ENCODE results near the gene MIPOL1.
A peak's percentile ranks its signal among the peaks of the same experiment; 100 is the strongest.

MIPOL1 gene

DNA sequence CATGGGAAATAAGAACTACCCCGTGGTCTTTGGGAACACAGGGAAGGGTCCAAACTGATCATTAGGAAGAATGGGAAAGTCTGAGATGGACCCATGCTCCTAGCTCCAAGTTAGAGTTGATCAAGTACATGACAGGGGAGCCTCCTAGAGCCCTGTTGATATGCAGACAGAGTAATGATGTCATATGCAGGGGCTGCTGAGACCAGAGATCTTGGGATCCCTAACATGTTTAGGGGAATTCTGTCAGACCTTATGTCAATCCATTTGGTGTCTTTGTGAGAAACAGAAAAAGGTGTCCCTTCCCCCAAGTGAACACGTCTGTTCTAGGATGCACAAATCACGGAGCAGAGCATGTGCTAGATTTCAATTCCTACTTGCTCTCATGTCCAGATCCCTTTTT is 31.9 kb upstream of the MIPOL1 start:
- TF ChIP-seq, protein P1, sequence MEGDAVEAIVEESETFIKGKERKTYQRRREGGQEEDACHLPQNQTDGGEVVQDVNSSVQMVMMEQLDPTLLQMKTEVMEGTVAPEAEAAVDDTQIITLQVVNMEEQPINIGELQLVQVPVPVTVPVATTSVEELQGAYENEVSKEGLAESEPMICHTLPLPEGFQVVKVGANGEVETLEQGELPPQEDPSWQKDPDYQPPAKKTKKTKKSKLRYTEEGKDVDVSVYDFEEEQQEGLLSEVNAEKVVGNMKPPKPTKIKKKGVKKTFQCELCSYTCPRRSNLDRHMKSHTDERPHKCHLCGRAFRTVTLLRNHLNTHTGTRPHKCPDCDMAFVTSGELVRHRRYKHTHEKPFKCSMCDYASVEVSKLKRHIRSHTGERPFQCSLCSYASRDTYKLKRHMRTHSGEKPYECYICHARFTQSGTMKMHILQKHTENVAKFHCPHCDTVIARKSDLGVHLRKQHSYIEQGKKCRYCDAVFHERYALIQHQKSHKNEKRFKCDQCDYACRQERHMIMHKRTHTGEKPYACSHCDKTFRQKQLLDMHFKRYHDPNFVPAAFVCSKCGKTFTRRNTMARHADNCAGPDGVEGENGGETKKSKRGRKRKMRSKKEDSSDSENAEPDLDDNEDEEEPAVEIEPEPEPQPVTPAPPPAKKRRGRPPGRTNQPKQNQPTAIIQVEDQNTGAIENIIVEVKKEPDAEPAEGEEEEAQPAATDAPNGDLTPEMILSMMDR (IDR thresholded peaks at IDR 0.05; ENCODE audit: low read depth, low read length, missing control alignments) = no peak
- in situ Hi-C loops (cut with HindIII; ENCODE audit: low pct_ligation_motif_present, low sequenced_read_pairs) = no loop called here
- no peak for DNase-seq
- Histone ChIP-seq H3K27ac (no peak overlapping the region), H3K27me3 (replicated peaks) (no peaks in the 10 kb centered on the region), H3K36me3 (replicated peaks) (no peaks in the 10 kb centered on the region), H3K4me3 (ENCODE audit: low read depth, low read length) (no peak overlapping the region)

DNA sequence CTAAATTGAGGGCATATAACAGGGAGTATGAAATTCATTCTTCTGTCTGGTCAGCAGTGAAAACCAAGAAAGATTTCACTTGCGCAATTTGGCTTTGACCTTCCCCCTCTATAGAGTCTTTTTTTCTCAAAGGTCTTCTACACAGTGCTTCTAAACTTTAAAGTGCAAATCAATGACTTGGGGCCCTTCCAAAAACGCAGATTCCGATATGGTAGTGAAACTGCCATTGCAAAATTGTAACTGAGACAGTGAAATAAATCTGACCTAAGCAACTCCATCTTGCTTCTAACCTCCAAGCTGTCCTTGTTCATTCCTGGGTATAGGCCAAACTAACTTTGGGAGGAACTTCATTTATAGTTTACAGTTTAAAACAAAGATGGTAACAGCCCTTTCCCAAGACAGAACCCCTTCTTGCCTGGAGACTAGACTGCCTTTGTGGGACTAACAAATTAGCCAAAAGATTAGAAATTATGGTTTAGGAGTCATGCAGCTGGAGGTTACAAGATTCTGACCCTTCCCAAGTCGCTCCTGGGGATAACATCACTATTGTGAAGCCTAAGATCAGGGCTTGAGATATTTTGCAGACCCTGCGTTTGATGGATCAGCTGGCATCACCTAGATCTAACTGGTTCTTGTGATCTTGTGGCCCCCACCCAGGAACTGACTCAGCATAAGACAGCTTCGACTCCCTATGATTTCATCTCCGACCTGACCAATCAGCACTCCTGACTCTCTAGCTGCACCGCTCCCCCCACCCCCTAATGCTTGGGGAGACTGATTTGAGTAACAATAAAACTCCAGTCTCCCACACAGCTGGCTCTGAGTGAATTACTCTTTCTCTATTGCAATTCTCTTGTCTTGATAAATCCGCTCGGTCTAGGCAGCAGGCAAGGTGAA is 30.3 kb upstream of the MIPOL1 start:
- no peak overlapping the region for H3K4me3 ChIP-seq (ENCODE audit: low read depth, low read length)
- no peaks in the 10 kb centered on the region for H3K27me3 ChIP-seq (replicated peaks)
- no peaks in the 10 kb centered on the region for H3K36me3 ChIP-seq (replicated peaks)
- in situ Hi-C loops (cut with HindIII; ENCODE audit: low pct_ligation_motif_present, low sequenced_read_pairs) = no loop called here
- TF ChIP-seq, protein P1 (IDR thresholded peaks at IDR 0.05; ENCODE audit: low read depth, low read length, missing control alignments) = no peak
- no peak overlapping the region for H3K27ac ChIP-seq
- no peak for DNase-seq

DNA sequence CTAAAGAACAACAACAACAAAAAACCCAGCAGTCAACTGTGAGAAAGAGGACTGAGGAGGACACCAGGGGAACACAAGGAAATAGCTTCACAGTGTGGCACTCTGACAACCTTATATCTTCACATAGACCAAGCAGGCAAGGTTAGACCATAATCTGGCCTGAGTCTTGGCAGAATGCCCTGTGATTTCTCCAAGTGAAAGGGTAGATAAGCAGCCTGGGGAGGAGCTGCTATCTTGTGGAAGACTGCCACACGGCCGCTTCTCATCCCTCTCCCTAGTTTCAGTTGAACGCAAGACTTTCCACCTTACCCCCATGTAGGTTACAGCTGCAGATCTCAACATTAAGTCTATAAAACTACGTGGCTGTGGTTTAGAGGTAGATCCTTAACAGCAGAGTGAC is 29.0 kb upstream of the MIPOL1 start:
- TF ChIP-seq, protein P1 (IDR thresholded peaks at IDR 0.05; ENCODE audit: low read depth, low read length, missing control alignments) = no peak
- Histone ChIP-seq H3K36me3 (replicated peaks) (no peaks in the 10 kb centered on the region), H3K4me3 (ENCODE audit: low read depth, low read length) (no peak overlapping the region), H3K27ac (no peak overlapping the region), H3K27me3 (replicated peaks) (no peaks in the 10 kb centered on the region)
- DNase-seq = no peak
- in situ Hi-C loops (cut with HindIII; ENCODE audit: low pct_ligation_motif_present, low sequenced_read_pairs) = no loop called here

DNA sequence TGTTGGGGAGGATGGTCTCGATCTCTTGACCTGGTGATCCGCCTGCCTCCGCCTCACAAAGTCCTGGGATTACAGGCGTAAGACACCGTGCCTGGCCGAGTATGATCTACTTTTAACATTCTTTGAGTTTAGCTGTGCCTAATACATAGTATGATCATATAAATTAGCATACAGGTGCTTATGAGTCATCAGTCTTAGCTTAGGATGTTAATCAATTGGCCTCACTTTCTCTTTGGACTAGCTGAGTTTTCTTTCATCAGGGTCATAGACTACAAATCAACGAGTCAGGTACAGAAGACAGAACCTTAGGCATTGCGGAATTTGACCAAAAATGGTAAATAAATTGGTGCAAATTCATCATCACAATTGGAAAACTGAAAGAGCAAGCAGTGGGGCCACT is 27.5 kb upstream of the MIPOL1 start:
- TF ChIP-seq, protein P1 (IDR thresholded peaks at IDR 0.05; ENCODE audit: low read depth, low read length, missing control alignments) = no peak
- Histone ChIP-seq H3K36me3 (replicated peaks) (no peaks in the 10 kb centered on the region), H3K27ac (no peak overlapping the region), H3K27me3 (replicated peaks) (no peaks in the 10 kb centered on the region), H3K4me3 (ENCODE audit: low read depth, low read length) (no peak overlapping the region)
- in situ Hi-C loops (cut with HindIII; ENCODE audit: low pct_ligation_motif_present, low sequenced_read_pairs) = no loop called here
- no peak for DNase-seq

DNA sequence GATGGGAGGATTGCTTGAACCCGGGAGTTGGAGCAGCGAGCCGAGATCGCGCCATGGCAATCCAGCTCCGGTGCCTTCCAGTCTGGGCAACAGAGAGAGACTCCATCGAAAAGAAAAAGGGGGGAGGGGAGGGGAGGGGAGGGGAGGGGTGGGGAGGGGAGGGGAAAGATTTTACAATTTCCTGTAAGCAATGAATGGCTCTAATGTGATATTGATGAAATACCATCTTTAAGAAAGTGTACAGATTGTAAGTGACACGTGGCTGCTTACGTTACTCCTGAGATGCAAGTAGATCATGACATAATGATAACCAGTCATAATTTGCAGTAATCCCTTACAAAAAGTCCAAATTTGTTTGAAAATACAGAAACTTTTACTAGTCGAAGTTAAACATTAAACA is 26.7 kb upstream of the MIPOL1 start:
- H3K4me3 ChIP-seq (ENCODE audit: low read depth, low read length) = no peak overlapping the region
- in situ Hi-C loops (cut with HindIII; ENCODE audit: low pct_ligation_motif_present, low sequenced_read_pairs) = no loop called here
- no peak overlapping the region for H3K27ac ChIP-seq
- H3K36me3 ChIP-seq (replicated peaks) = no peaks in the 10 kb centered on the region
- TF ChIP-seq, protein P1 (IDR thresholded peaks at IDR 0.05; ENCODE audit: low read depth, low read length, missing control alignments) = no peak
- DNase-seq = no peak
- H3K27me3 ChIP-seq (replicated peaks) = no peaks in the 10 kb centered on the region

DNA sequence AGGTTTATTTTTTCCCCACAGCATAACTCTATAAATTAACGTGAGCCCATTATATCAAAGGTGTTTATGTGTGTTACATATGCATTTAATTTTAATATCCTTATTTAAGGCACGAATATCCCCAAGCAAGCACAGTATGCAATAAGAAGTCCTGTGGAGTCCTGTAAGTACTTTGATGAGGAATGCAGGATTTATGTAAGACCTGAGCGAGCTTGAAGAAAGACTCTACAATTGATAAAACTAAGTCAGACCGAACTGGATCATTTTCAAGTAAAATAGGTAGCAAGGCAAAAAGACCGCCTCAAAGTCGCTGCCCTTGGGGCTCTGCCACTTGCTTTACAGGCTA is 26.1 kb upstream of the MIPOL1 start:
- TF ChIP-seq, protein P1 (IDR thresholded peaks at IDR 0.05; ENCODE audit: low read depth, low read length, missing control alignments) = no peak
- Histone ChIP-seq H3K36me3 (replicated peaks) (no peaks in the 10 kb centered on the region), H3K27ac (no peak overlapping the region), H3K27me3 (replicated peaks) (no peaks in the 10 kb centered on the region), H3K4me3 (ENCODE audit: low read depth, low read length) (peak overlapping the region; percentile 67)
- DNase-seq = no peak
- in situ Hi-C loops (cut with HindIII; ENCODE audit: low pct_ligation_motif_present, low sequenced_read_pairs) = no loop called here
